Nephron progenitor cell (in vitro differentiated cells): ENCODE measurements around the gene GINS2.

ENCODE experiments used
- DNase-seq: peaks from one replicate; pipeline ENCODE4 v3.0.0; 2021
- H3K27ac Mint-ChIP-seq: 2 replicates; pipeline ENCODE4 v1.8.0; 2021; ENCODE audit warnings: mild to moderate bottlenecking, moderate library complexity, mixed read lengths
- H3K27me3 Mint-ChIP-seq: 2 replicates; pipeline ENCODE4 v1.8.0; 2021; ENCODE audit warnings: mild to moderate bottlenecking, low read depth, mixed read lengths; ENCODE audit not compliant: poor library complexity
- H3K36me3 Mint-ChIP-seq: 2 replicates; pipeline ENCODE4 v1.8.0; 2021; ENCODE audit warnings: low read depth, mixed read lengths
- H3K4me1 Mint-ChIP-seq: 2 replicates; pipeline ENCODE4 v1.8.0; 2021; ENCODE audit warnings: mixed read lengths
- H3K4me3 Mint-ChIP-seq: 2 replicates; pipeline ENCODE4 v1.8.0; 2021; ENCODE audit warnings: mild to moderate bottlenecking, moderate library complexity, mixed read lengths
- H3K9me3 Mint-ChIP-seq: 2 replicates; pipeline ENCODE4 v1.8.0; 2021; ENCODE audit warnings: mild to moderate bottlenecking, moderate library complexity, mixed read lengths
- CTCF ChIP-seq: fragments of 200-600 bp; sonication (generic); IDR thresholded peaks from 2 replicates; pipeline ENCODE4 v1.5.0; 2021; ENCODE audit warnings: antibody characterized with exemption

The GINS2 gene

GRCh38 chr16:85699628-85700027 is 10.9 kb upstream of the GINS2 start:
- no peak for DNase-seq
- no peaks in the 10 kb centered on the region for H3K36me3 Mint-ChIP-seq
- H3K4me1 Mint-ChIP-seq = no peaks in the 10 kb centered on the region
- no peak overlapping the region for H3K27ac Mint-ChIP-seq
- H3K27me3 Mint-ChIP-seq = peaks cover 50% of the 10 kb centered on the region
- no peak for TF ChIP-seq CTCF
- H3K4me3 Mint-ChIP-seq = no peak overlapping the region
- no peaks in the 10 kb centered on the region for H3K9me3 Mint-ChIP-seq

GRCh38 chr16:85698935-85699558 is 10.3 kb upstream of the GINS2 start:
- Mint-ChIP-seq H3K9me3 (no peaks in the 10 kb centered on the region), H3K4me1 (no peaks in the 10 kb centered on the region), H3K36me3 (no peaks in the 10 kb centered on the region), H3K27ac (no peak overlapping the region), H3K4me3 (no peak overlapping the region), H3K27me3 (peaks cover 50% of the 10 kb centered on the region)
- TF ChIP-seq CTCF = no peak
- peak; percentile 28 for DNase-seq

GRCh38 chr16:85698459-85698891 is 9.7 kb upstream of the GINS2 start:
- Mint-ChIP-seq H3K27ac (no peak overlapping the region), H3K27me3 (peaks cover 53% of the 10 kb centered on the region), H3K4me3 (no peak overlapping the region), H3K36me3 (no peaks in the 10 kb centered on the region), H3K4me1 (no peaks in the 10 kb centered on the region), H3K9me3 (no peaks in the 10 kb centered on the region)
- no peak for TF ChIP-seq CTCF
- no peak for DNase-seq

- no peak for TF ChIP-seq CTCF
- DNase-seq = no peak
- Mint-ChIP-seq H3K4me1 (no peaks in the 10 kb centered on the region), H3K27me3 (peaks cover 45% of the 10 kb centered on the region), H3K9me3 (no peaks in the 10 kb centered on the region), H3K36me3 (no peaks in the 10 kb centered on the region), H3K27ac (no peak overlapping the region), H3K4me3 (no peak overlapping the region)
These were observed 8.7 kb upstream of the GINS2 start for GRCh38 chr16:85697431-85697830.

- DNase-seq = no peak
- Mint-ChIP-seq H3K36me3 (no peaks in the 10 kb centered on the region), H3K9me3 (no peaks in the 10 kb centered on the region), H3K4me1 (no peaks in the 10 kb centered on the region), H3K27me3 (peaks cover 47% of the 10 kb centered on the region), H3K4me3 (no peak overlapping the region), H3K27ac (no peak overlapping the region)
- no peak for TF ChIP-seq CTCF
These were observed 8.0 kb upstream of the GINS2 start for GRCh38 chr16:85696781-85697180.
